Suprapubic skin (tissue), 3 donors: ENCODE measurements around the gene PODXL2.

Experiments
- CTCF ChIP-seq, 2 donors: fragments of 200-600 bp in 1 of 2; fragments of 450-650 bp in 1 of 2; sonication (generic) in 1 of 2; IDR thresholded peaks; one replicate each; pipeline ENCODE4 v1.5.1; 2016 to 2019; ENCODE audit warnings: antibody characterized with exemption in 2 of 2, mild to moderate bottlenecking in 1 of 2, moderate library complexity in 1 of 2
- EP300 ChIP-seq: sonication (generic); formaldehyde crosslinking; IDR thresholded peaks from one replicate; pipeline ENCODE4 v1.6.1; 2017; ENCODE audit warnings: antibody characterized with exemption
- POLR2A ChIP-seq, 2 donors: fragments of 450-650 bp; IDR thresholded peaks; one replicate each; pipeline ENCODE4 v1.6.1; 2017; ENCODE audit warnings: antibody characterized with exemption in 2 of 2, mild to moderate bottlenecking in 2 of 2, moderate library complexity in 2 of 2

- no peak for TF ChIP-seq POLR2A (IDR thresholded peaks at IDR 0.05)
- no peak for TF ChIP-seq CTCF (IDR thresholded peaks at IDR 0.05)
- TF ChIP-seq EP300 = no peak
Observed at GRCh38 chr3:127667119-127667681, 38.2 kb downstream of the PODXL2 start.
